HEK293T (cell line): Measurements from ENCODE around the gene DFFA.

ENCODE experiments used
- ARNT ChIP-seq: fragments of 450-650 bp; IDR thresholded peaks from 2 replicates; pipeline ENCODE4 v1.6.1; 2017; ENCODE audit warnings: mild to moderate bottlenecking
- LEF1 ChIP-seq: fragments of 450-650 bp; IDR thresholded peaks from 2 replicates; pipeline ENCODE4 v1.6.1; 2017; ENCODE audit warnings: mild to moderate bottlenecking, borderline replicate concordance

- TF ChIP-seq LEF1 (no peak), ARNT (no peak)
Observed at GRCh38 chr1:10510520-10511493, 38.5 kb upstream of the DFFA start.
